NCI-H2081 treated with DMSO at 0.1 percent for 48 hours (cell line): ENCODE results near the gene TRPM5.
A peak's percentile ranks its signal among the peaks of the same experiment; 100 is the strongest.

Experiments used
- DNase-seq: peaks from one replicate; lab custom pipeline; 2025; lab: John Stamatoyannopoulos, UW

Gene TRPM5

GRCh38 chr11:2402890-2403645 is 41.2 kb downstream of the TRPM5 start:
- no peak for DNase-seq

- DNase-seq, result no peak
Observed at GRCh38 chr11:2402106-2402505, 42.2 kb downstream of the TRPM5 start.

GRCh38 chr11:2401436-2401984 is 42.8 kb downstream of the TRPM5 start:
- DNase-seq, result no peak

GRCh38 chr11:2400762-2401435 is 43.4 kb downstream of the TRPM5 start:
- DNase-seq, result no peak

GRCh38 chr11:2400069-2400761 is 44.1 kb downstream of the TRPM5 start, which contains the start of gene TSSC4:
Gene TSSC4 (plus strand): TSS chr11:2400750. CDS start chr11:2402634, 1,884 bp downstream.
- peak; percentile 97 for DNase-seq

GRCh38 chr11:2399488-2400068 is 44.7 kb downstream of the TRPM5 start:
- DNase-seq, result no peak

GRCh38 chr11:2398664-2399355 is 45.5 kb downstream of the TRPM5 start:
- DNase-seq, result no peak

GRCh38 chr11:2397005-2397404 is 47.3 kb downstream of the TRPM5 start:
- DNase-seq, result no peak

GRCh38 chr11:2396471-2396870 is 47.8 kb downstream of the TRPM5 start:
- DNase-seq, result no peak

GRCh38 chr11:2395856-2396255 is 48.5 kb downstream of the TRPM5 start:
- no peak for DNase-seq

GRCh38 chr11:2395211-2395730 is 49.0 kb downstream of the TRPM5 start:
- DNase-seq, result no peak

GRCh38 chr11:2394818-2395105 is 49.6 kb downstream of the TRPM5 start:
- no peak for DNase-seq
